Testis (tissue), 2 donors: Measurements from ENCODE around the gene EDEM3.

ENCODE experiments used
- CTCF ChIP-seq, 3 experiments: fragments of 450-650 bp in 2 of 3; fragments of 200-600 bp in 1 of 3; sonication (generic) in 1 of 3; IDR thresholded peaks; one replicate each; pipeline ENCODE4 v1.5.1; 2016 to 2019; ENCODE audit warnings: antibody characterized with exemption in 3 of 3, mild to moderate bottlenecking in 2 of 3, moderate library complexity in 1 of 3
- POLR2A ChIP-seq: fragments of 450-650 bp; IDR thresholded peaks from one replicate; pipeline ENCODE4 v1.6.1; 2017; ENCODE audit warnings: antibody characterized with exemption, mild to moderate bottlenecking, moderate library complexity

DNA sequence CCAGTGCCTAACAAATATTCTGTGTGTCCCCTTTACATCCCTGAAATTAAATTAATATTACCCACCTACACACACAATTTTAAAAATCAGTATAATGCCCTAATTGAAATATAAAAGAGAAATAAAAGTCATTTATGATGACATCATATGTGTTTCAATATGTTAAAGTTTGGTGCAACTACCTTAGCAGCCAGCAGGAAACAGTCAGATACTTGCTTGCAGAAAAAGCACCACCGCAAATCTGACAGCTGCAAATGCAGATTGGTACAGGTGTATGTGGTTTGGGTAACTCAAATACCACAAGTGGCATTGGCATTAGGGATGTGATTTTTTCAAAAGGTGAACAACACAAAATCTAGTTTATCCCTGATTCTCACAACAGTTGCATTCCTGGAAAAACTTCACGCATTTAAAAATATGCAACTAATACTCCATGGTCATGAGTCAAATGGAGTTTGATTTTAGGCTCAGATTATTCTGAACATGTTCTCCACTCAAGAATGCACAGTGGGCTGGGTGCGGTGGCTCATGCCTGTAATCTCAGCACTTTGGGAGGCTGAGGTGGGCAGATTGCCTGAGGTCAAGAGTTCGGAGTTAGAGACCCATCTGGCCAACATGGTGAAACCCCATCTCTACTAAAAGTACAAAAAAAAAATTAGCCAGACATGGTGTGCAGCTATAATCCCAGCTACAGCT lies 106.3 kb downstream of the EDEM3 start:
- TF ChIP-seq POLR2A (no peak), CTCF (IDR thresholded peaks at IDR 0.05) (no peak)
